CD4-positive, alpha-beta T cell (primary cell): ENCODE results near the gene CKAP2. TPM values are rescaled to one million over a fixed set of nuclear protein-coding genes. Genes with fewer than 3 reads are reported as not detected.

Experiments used
- ATAC-seq: fragments of 200-7000 bp; cut with Tn5 transposase; one replicate; pipeline ENCODE4 v1.10.0; 2022; ENCODE audit warnings: mild to moderate bottlenecking; ENCODE audit not compliant: poor library complexity
- CTCF ChIA-PET: fragments of 350-600 bp; sonication (Branson Sonifier 250); formaldehyde crosslinking; loops from one replicate; lab custom pipeline; 2021; ENCODE audit warnings: antibody characterized with exemption, inconsistent platforms; lab: Charles Lee
- POLR2A ChIA-PET: fragments of 350-600 bp; sonication (Branson Sonifier 250); formaldehyde crosslinking; loops from one replicate; lab custom pipeline; 2021; ENCODE audit warnings: antibody characterized with exemption, inconsistent platforms; lab: Charles Lee
- DNase-seq, 14 experiments: peaks; one replicate each; pipeline ENCODE4 v3.0.0-alpha.2; 2013 to 2020; ENCODE audit warnings: mixed read lengths in 2 of 14
- H3K27ac ChIP-seq, 2 donors: one replicate each; pipeline versions ENCODE4 v1.5.1 to v1.7.0; 2013; ENCODE audit warnings: low read length in 2 of 2, low read depth in 1 of 2, mild to moderate bottlenecking in 1 of 2
- H3K27me3 ChIP-seq, 2 experiments: 1 replicate in 1 of 2; 2 replicates in 1 of 2; pipeline versions ENCODE4 v1.6.1 to v1.7.0; 2013; ENCODE audit warnings: low read length in 2 of 2, control low read depth in 1 of 2, mild to moderate bottlenecking in 1 of 2, moderate library complexity in 1 of 2; ENCODE audit not compliant: insufficient read depth in 2 of 2, control insufficient read depth in 1 of 2
- H3K36me3 ChIP-seq: one replicate; pipeline ENCODE4 v1.6.1; 2013; ENCODE audit warnings: low read length, control low read depth; ENCODE audit not compliant: insufficient read depth
- H3K4me1 ChIP-seq: one replicate; pipeline ENCODE4 v1.6.1; 2013; ENCODE audit warnings: low read length, control low read depth; ENCODE audit not compliant: insufficient read depth
- H3K4me3 ChIP-seq: one replicate; pipeline ENCODE4 v1.5.1; 2013; ENCODE audit warnings: mild to moderate bottlenecking, low read length, moderate library complexity
- H3K9me3 ChIP-seq, 2 experiments: 1 replicate in 1 of 2; 2 replicates in 1 of 2; pipeline versions ENCODE4 v1.6.1 to v1.7.0; 2013; ENCODE audit warnings: low read length in 2 of 2, mild to moderate bottlenecking in 2 of 2, control low read depth in 1 of 2, moderate library complexity in 1 of 2; ENCODE audit not compliant: control insufficient read depth in 1 of 2, insufficient read depth in 1 of 2
- H3K27ac Mint-ChIP-seq: one replicate; pipeline ENCODE4 v1.8.0; 2020; ENCODE audit warnings: mixed read lengths
- H3K27me3 Mint-ChIP-seq: one replicate; pipeline ENCODE4 v1.8.0; 2021; ENCODE audit warnings: mixed read lengths
- H3K36me3 Mint-ChIP-seq: one replicate; pipeline ENCODE4 v1.8.0; 2021; ENCODE audit warnings: low read depth, mixed read lengths
- H3K4me1 Mint-ChIP-seq: one replicate; pipeline ENCODE4 v1.8.0; 2021; ENCODE audit warnings: low read depth, mixed read lengths
- H3K4me3 Mint-ChIP-seq: one replicate; pipeline ENCODE4 v1.8.0; 2020; ENCODE audit warnings: mild to moderate bottlenecking, mixed read lengths
- H3K9me3 Mint-ChIP-seq: one replicate; pipeline ENCODE4 v1.8.0; 2020; ENCODE audit warnings: mixed read lengths
- intact Hi-C, 2 experiments: fragments of 100-400 bp; cut with DNase I in 1 of 2; cut with micrococcal nuclease in 1 of 2; formaldehyde crosslinking; loops; one replicate each; pipeline versions ENCODE4 v1.15.1 to v1.9.0; 2023 to 2025; cut with DNase I, micrococcal nuclease
- total RNA-seq, 174 experiments: library from RNA in 2 of 174; stranded (reverse) in 2 of 174; gene quantifications; one replicate each; pipeline ENCODE4 v1.2.3 and lab custom pipeline; 2021 to 2026
- TF ChIP-seq, protein P1 (sequence below): fragments of 200-600 bp; IDR thresholded peaks from one replicate; pipeline ENCODE4 v1.8.0; 2022; ENCODE audit warnings: antibody characterized with exemption, mild to moderate bottlenecking

The CKAP2 gene
- total RNA-seq, 2 experiments from 2014 or later: 68.1 to 70.2 TPM

GRCh38 chr13:52447354-52447753 is 7.9 kb upstream of the CKAP2 start:
- intact Hi-C loops: loop anchor here in 1 of 2 experiments (5.0 kb wide), 1 partner anchor 255 kb away; no protein-coding TSS in a partner anchor
- ChIA-PET POLR2A (interaction anchor here (0.7 to 1.1 kb wide), 2 partner anchors 9 to 588 kb away, joined by 3 read pairs; no protein-coding TSS in a partner anchor), CTCF (interaction anchor here (2.2 kb wide), 1 partner anchor 104 kb away, joined by 8 read pairs; no protein-coding TSS in a partner anchor)
- ATAC-seq (no peak), DNase-seq (no peak)
- Mint-ChIP-seq H3K9me3 (no peaks in the 10 kb centered on the region), H3K4me3 (no peak overlapping the region), H3K27me3 (no peaks in the 10 kb centered on the region), H3K36me3 (peaks cover 23% of the 10 kb centered on the region), H3K27ac (no peak overlapping the region), H3K4me1 (peaks cover 47% of the 10 kb centered on the region)
- Histone ChIP-seq H3K4me3 (no peak overlapping the region), H3K36me3 (peaks cover 4% of the 10 kb centered on the region), H3K27ac (no peak overlapping the region), H3K27me3 (no peaks in the 10 kb centered on the region), H3K9me3 (no peaks in the 10 kb centered on the region), H3K4me1 (peaks cover 20% of the 10 kb centered on the region)
- TF ChIP-seq, protein P1, sequence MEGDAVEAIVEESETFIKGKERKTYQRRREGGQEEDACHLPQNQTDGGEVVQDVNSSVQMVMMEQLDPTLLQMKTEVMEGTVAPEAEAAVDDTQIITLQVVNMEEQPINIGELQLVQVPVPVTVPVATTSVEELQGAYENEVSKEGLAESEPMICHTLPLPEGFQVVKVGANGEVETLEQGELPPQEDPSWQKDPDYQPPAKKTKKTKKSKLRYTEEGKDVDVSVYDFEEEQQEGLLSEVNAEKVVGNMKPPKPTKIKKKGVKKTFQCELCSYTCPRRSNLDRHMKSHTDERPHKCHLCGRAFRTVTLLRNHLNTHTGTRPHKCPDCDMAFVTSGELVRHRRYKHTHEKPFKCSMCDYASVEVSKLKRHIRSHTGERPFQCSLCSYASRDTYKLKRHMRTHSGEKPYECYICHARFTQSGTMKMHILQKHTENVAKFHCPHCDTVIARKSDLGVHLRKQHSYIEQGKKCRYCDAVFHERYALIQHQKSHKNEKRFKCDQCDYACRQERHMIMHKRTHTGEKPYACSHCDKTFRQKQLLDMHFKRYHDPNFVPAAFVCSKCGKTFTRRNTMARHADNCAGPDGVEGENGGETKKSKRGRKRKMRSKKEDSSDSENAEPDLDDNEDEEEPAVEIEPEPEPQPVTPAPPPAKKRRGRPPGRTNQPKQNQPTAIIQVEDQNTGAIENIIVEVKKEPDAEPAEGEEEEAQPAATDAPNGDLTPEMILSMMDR: no peak

GRCh38 chr13:52447815-52448552 is 7.3 kb upstream of the CKAP2 start:
- no peak overlapping the region for H3K27ac ChIP-seq
- ChIA-PET POLR2A (interaction anchor here (0.7 to 1.1 kb wide), 2 partner anchors 8 to 589 kb away, joined by 3 read pairs; no protein-coding TSS in a partner anchor), CTCF (interaction anchor here (0.6 to 3.3 kb wide), 3 partner anchors 11 to 105 kb away, joined by 3 to 24 read pairs (median 8); no protein-coding TSS in a partner anchor)
- Mint-ChIP-seq H3K36me3 (peaks cover 18% of the 10 kb centered on the region), H3K27me3 (no peaks in the 10 kb centered on the region), H3K9me3 (no peaks in the 10 kb centered on the region), H3K27ac (peak overlapping the region; percentile 79), H3K4me1 (peaks cover 47% of the 10 kb centered on the region), H3K4me3 (peak overlapping the region; percentile 93)
- peaks cover 20% of the 10 kb centered on the region for H3K4me1 ChIP-seq
- intact Hi-C loops: loop anchor here in 1 of 2 experiments (5.0 kb wide), 1 partner anchor 256 kb away; no protein-coding TSS in a partner anchor
- H3K4me3 ChIP-seq: no peak overlapping the region
- no peaks in the 10 kb centered on the region for H3K27me3 ChIP-seq
- TF ChIP-seq, protein P1: no peak
- H3K9me3 ChIP-seq: no peaks in the 10 kb centered on the region
- ATAC-seq (no peak), DNase-seq (no peak)
- H3K36me3 ChIP-seq: peaks cover 2% of the 10 kb centered on the region

DNA sequence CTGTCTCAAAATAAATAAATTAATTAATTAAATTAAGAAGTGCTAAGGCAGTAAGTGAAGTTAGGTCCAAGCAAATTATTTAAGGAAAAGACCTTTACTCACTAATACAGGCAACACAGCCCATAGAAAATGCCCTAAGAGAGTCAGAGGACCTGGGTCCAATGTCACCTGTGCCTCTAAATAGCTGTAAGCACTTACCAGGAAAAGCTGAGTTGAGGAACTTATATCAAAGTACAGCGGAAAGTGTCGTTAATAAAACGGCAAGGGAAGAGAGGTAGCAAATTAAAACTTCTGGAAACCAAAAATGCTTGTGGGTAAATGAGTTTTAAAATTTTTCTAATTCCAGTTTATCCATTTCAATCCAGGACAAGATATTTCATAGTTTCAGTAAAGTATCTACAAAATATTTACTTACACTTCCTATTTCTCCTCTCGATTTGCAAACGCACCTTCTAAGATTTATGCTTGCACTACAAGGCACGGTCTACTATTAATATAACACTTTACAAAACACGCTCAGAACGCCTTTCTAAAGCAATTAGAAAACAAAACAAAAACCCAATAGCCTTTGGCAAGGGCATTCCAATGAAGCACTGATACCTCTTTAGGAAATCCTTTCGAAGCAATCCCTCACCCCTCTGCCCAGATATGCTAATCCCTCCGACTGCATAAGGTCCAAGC is 5.8 kb upstream of the CKAP2 start:
- TF ChIP-seq, protein P1: no peak
- intact Hi-C loops: loop anchor here (5.0 to 10.0 kb wide), 7 partner anchors 203 to 995 kb away; partner anchors contain the start of genes INTS6 (in 2 of the 2), NEK3 (in 1 of the 2), SUGT1 (in 1 of the 2) and WDFY2 (in 1 of the 2)
- CTCF ChIA-PET: interaction anchor here (0.7 to 3.3 kb wide), 12 partner anchors 7 to 208 kb away, joined by 3 to 24 read pairs (median 8); no protein-coding TSS in a partner anchor

More for the DNA sequence above, 5.8 kb upstream of the CKAP2 start:
- H3K27ac ChIP-seq: peak overlapping the region; percentile 4 to 43
- no peak for ATAC-seq
- no peak for DNase-seq
- H3K9me3 ChIP-seq: no peaks in the 10 kb centered on the region
- peaks cover 24% of the 10 kb centered on the region for H3K4me1 ChIP-seq
- peaks cover 47% of the 10 kb centered on the region for H3K4me1 Mint-ChIP-seq
- H3K27me3 ChIP-seq: no peaks in the 10 kb centered on the region
- H3K27ac Mint-ChIP-seq: peak overlapping the region; percentile 79
- H3K4me3 Mint-ChIP-seq: peak overlapping the region; percentile 90
- H3K4me3 ChIP-seq: peak overlapping the region; percentile 74
- POLR2A ChIA-PET: interaction anchor here (0.5 to 2.4 kb wide), 7 partner anchors 9 to 996 kb away, joined by 3 to 19 read pairs (median 4); partner anchors contain the start of gene SUGT1
- no peaks in the 10 kb centered on the region for H3K27me3 Mint-ChIP-seq
- H3K9me3 Mint-ChIP-seq: no peaks in the 10 kb centered on the region
- H3K36me3 ChIP-seq: peaks cover 2% of the 10 kb centered on the region
- H3K36me3 Mint-ChIP-seq: peaks cover 20% of the 10 kb centered on the region
